ENCODE measurements around the gene CPS1.

- TF ChIP-seq CTCF (IDR thresholded peaks at IDR 0.05) (no peak), POLR2A (IDR thresholded peaks at IDR 0.05) (no peak)
These were observed 165.7 kb downstream of the CPS1 start for GRCh38 chr2:210722092-210722491.
